Measurements from ENCODE around the gene ATP9B. TPM values are rescaled to one million over a fixed set of nuclear protein-coding genes. Genes with fewer than 3 reads are reported as not detected.

ATP9B gene
- total RNA-seq, 1 donor from 2014 or later, result 27.3 TPM

DNA sequence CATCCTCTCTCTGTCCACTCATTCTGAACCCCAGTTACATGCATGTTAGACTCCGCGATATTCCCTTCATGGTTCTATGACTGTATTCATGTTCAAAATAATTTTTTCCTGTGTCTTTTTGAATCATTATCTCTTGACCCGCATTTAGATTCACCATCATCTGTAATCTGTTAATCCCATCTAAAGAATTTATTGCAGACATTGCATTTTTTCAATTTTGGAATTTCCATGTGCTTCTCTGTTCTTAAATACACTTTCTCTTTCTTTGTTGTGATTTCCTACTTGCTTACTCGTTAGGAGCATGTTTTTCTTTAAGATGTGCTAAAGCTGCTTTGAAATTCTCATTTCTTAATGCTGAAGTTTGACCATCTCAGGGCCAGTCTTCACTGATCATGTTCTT lies 122.2 kb downstream of the ATP9B start:
- TF ChIP-seq, protein P1, sequence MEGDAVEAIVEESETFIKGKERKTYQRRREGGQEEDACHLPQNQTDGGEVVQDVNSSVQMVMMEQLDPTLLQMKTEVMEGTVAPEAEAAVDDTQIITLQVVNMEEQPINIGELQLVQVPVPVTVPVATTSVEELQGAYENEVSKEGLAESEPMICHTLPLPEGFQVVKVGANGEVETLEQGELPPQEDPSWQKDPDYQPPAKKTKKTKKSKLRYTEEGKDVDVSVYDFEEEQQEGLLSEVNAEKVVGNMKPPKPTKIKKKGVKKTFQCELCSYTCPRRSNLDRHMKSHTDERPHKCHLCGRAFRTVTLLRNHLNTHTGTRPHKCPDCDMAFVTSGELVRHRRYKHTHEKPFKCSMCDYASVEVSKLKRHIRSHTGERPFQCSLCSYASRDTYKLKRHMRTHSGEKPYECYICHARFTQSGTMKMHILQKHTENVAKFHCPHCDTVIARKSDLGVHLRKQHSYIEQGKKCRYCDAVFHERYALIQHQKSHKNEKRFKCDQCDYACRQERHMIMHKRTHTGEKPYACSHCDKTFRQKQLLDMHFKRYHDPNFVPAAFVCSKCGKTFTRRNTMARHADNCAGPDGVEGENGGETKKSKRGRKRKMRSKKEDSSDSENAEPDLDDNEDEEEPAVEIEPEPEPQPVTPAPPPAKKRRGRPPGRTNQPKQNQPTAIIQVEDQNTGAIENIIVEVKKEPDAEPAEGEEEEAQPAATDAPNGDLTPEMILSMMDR (IDR thresholded peaks at IDR 0.05), result no peak
- DNase-seq (ENCODE audit: extremely low spot score, unreplicated experiment), result no peak
- Mint-ChIP-seq H3K9me3 (ENCODE audit: unreplicated experiment) (peaks cover 5% of the 10 kb centered on the region), H3K27me3 (ENCODE audit: unreplicated experiment) (no peaks in the 10 kb centered on the region), H3K4me3 (ENCODE audit: unreplicated experiment) (no peak overlapping the region), H3K27ac (ENCODE audit: unreplicated experiment) (no peak overlapping the region), H3K4me1 (ENCODE audit: unreplicated experiment) (peaks cover 2% of the 10 kb centered on the region), H3K36me3 (ENCODE audit: unreplicated experiment) (peaks cover 13% of the 10 kb centered on the region)

GRCh38 chr18:79191956-79192355 lies 122.8 kb downstream of the ATP9B start:
- Mint-ChIP-seq H3K36me3 (ENCODE audit: unreplicated experiment) (peaks cover 13% of the 10 kb centered on the region), H3K9me3 (ENCODE audit: unreplicated experiment) (peaks cover 5% of the 10 kb centered on the region), H3K27ac (ENCODE audit: unreplicated experiment) (no peak overlapping the region), H3K4me1 (ENCODE audit: unreplicated experiment) (peaks cover 2% of the 10 kb centered on the region), H3K27me3 (ENCODE audit: unreplicated experiment) (no peaks in the 10 kb centered on the region), H3K4me3 (ENCODE audit: unreplicated experiment) (no peak overlapping the region)
- no peak for DNase-seq (ENCODE audit: extremely low spot score, unreplicated experiment)
- TF ChIP-seq, protein P1 (IDR thresholded peaks at IDR 0.05), result no peak

DNA sequence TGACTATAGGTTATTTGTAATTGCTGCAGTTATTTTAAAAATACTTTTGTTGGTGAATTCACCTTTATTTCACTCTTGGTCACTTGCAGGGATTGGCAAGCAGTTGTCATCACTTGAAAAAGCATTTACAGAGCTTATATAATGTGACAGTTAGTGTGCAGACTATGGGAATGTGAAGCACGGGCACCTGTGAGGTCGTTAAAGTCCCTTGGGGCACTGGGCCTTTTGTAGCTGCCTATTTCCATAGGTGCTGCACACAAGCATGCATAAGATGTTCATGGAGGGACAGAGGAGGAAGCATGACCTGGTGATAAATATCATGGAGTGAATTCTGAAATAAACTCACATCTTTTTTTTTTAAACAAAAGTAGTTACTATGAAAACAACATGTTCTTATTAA lies 124.6 kb downstream of the ATP9B start:
- Mint-ChIP-seq H3K36me3 (ENCODE audit: unreplicated experiment) (peaks cover 16% of the 10 kb centered on the region), H3K9me3 (ENCODE audit: unreplicated experiment) (peaks cover 5% of the 10 kb centered on the region), H3K4me1 (ENCODE audit: unreplicated experiment) (no peaks in the 10 kb centered on the region), H3K4me3 (ENCODE audit: unreplicated experiment) (no peak overlapping the region), H3K27ac (ENCODE audit: unreplicated experiment) (no peak overlapping the region), H3K27me3 (ENCODE audit: unreplicated experiment) (no peaks in the 10 kb centered on the region)
- no peak for DNase-seq (ENCODE audit: extremely low spot score, unreplicated experiment)
- TF ChIP-seq, protein P1 (IDR thresholded peaks at IDR 0.05), result no peak

DNA sequence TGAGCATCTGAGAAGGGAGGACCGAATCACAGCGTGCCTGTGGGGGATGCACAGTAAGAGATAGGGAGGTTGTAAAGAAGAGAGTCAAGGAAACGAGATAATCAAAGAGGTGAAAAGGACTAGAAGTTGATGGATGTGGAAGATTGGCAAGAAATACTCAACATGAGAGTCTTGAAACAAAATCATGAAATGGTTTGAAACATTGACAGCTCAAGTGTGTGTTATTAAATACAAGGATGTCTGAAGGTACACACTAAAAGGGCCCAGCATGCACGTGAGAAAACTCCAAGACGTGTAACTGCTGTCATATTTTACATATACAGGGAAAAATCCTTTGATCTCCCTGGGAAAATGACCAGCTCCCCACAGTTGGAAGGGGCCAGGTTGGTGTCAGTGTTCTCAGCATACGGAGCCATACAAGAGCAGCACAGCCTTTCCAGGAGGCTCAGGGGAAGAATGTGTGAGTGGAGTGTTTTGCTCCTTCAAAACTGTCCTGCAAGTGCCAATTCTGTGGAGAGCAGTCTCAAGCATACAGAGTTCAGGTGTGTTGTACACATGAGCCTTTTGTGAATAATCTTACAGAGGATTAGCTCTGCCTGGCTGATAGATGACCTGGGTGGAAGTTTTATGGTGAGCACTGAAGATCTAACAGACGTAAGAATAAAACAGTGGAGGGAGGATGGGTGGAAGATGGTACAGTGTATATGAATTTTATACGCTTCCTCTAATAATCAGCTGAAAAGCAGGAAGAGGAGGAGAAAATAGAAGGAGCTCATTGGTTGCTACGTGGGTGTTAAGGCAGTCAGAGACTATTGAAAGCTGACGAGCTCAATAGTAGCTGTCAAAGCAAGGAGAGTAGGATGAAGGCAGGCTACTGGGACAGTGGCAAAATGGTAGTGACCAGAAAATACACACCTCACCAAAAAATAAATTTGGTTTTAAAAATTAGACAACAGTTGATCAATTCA lies 126.8 kb downstream of the ATP9B start:
- Mint-ChIP-seq H3K9me3 (ENCODE audit: unreplicated experiment) (peaks cover 5% of the 10 kb centered on the region), H3K27ac (ENCODE audit: unreplicated experiment) (no peak overlapping the region), H3K27me3 (ENCODE audit: unreplicated experiment) (no peaks in the 10 kb centered on the region), H3K4me1 (ENCODE audit: unreplicated experiment) (no peaks in the 10 kb centered on the region), H3K4me3 (ENCODE audit: unreplicated experiment) (no peak overlapping the region), H3K36me3 (ENCODE audit: unreplicated experiment) (peaks cover 10% of the 10 kb centered on the region)
- DNase-seq (ENCODE audit: extremely low spot score, unreplicated experiment), result no peak
- TF ChIP-seq, protein P1 (IDR thresholded peaks at IDR 0.05), result no peak

DNA sequence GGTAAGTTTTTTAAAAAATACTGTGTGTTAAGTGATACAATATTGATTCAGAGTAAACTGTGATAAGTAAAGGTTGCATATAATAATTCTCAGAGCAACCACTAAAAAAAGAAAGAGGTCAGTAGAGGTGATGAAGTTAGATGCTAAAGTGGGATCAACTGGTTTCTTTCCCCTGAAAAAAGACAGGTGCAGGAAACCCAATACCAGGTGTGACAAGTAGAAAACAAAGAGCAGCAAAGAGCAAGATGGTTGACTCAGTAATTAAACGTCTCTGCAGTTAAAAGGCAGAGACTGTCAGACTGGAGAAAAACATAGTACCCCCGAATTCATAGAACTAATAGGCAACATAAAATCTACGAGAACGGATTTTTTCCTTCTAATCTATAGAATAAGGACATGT lies 128.3 kb downstream of the ATP9B start:
- TF ChIP-seq, protein P1 (IDR thresholded peaks at IDR 0.05), result no peak
- DNase-seq (ENCODE audit: extremely low spot score, unreplicated experiment), result no peak
- no peaks in the 10 kb centered on the region for H3K9me3 Mint-ChIP-seq (ENCODE audit: unreplicated experiment)
- no peak overlapping the region for H3K27ac Mint-ChIP-seq (ENCODE audit: unreplicated experiment)
- no peaks in the 10 kb centered on the region for H3K4me1 Mint-ChIP-seq (ENCODE audit: unreplicated experiment)
- no peaks in the 10 kb centered on the region for H3K27me3 Mint-ChIP-seq (ENCODE audit: unreplicated experiment)
- H3K36me3 Mint-ChIP-seq (ENCODE audit: unreplicated experiment), result peaks cover 6% of the 10 kb centered on the region
- no peak overlapping the region for H3K4me3 Mint-ChIP-seq (ENCODE audit: unreplicated experiment)
